CD4-positive, alpha-beta T cell treated with Interleukin-4 for 1 hour (primary cell): Measurements from ENCODE around the gene MAPKAPK5.
"Not testable (repeated sequence)": the region's sequence is repeated elsewhere in the genome, so short reads cannot be mapped to it uniquely, and the experiment has no call there.

ENCODE experiments used
- DNase-seq, 2 donors: peaks; one replicate each; pipeline ENCODE4 v3.0.0-alpha.2; 2020 to 2022

Gene MAPKAPK5, protein sequence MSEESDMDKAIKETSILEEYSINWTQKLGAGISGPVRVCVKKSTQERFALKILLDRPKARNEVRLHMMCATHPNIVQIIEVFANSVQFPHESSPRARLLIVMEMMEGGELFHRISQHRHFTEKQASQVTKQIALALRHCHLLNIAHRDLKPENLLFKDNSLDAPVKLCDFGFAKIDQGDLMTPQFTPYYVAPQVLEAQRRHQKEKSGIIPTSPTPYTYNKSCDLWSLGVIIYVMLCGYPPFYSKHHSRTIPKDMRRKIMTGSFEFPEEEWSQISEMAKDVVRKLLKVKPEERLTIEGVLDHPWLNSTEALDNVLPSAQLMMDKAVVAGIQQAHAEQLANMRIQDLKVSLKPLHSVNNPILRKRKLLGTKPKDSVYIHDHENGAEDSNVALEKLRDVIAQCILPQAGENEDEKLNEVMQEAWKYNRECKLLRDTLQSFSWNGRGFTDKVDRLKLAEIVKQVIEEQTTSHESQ

DNA sequence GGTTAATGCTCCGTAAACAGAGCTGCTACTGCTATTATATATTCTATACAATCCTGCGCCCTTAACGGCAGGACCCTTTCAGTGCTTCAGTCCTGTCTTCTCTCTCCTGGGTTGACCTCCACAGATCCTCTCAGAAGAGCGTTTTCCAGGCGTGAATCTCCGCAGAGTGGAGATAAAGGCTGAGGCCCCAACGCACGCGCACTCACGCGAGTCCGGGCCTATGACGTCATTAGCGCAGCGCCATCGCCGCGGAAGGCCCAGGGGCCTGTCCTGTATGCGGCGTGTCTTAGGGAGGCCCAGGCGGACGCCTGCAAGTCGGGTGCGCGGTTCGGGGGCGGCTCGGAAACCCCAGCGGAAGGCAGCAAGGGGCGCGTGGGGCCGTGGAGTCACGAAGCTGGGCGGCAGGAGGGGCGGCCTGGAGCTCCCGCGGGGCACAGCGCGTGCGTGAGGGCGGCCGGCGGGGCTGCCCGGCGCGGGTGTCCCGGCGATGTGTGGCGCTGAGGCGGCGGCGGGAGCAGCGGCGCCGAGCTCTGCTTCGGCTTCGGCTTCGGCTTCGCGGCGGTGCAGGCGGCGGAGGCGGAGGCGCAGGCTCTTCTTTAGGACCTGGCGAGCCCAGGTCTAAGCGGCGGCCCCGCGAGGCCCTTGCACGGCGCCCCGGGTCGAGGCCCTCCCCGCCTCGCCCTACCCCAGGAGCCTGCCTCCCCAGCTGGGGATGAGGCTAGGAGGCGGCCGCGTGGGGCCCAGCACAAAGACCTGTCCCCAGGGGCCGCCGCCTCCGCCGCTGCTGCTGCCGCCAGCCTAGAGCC, at the start of gene MAPKAPK5:
Gene MAPKAPK5, plus strand, starts transcription at position 479 of the 806 bp plus-strand sequence. CDS start 506 bp downstream, outside the sequence.
- DNase-seq, result peak; percentile 96 to 97

DNA sequence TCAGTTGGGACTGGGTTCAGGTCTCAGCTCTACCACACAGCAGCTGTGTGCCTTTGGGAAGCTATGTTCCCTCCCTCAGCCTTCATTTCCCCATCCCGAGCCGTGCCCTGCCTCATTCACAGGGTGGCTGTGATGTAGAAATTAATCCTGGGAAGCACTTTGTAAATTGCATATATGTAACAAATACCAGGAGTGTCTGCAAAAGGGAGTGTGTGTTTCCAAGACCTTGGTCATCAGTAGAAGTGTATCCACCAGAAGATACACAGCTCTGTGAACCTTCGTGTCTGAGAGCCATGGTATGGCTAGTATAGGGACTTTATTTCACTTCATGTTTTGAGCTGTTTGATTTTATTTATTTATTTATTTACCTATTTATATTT, 49.2 kb upstream of the MAPKAPK5 start:
- no peak for DNase-seq

DNA sequence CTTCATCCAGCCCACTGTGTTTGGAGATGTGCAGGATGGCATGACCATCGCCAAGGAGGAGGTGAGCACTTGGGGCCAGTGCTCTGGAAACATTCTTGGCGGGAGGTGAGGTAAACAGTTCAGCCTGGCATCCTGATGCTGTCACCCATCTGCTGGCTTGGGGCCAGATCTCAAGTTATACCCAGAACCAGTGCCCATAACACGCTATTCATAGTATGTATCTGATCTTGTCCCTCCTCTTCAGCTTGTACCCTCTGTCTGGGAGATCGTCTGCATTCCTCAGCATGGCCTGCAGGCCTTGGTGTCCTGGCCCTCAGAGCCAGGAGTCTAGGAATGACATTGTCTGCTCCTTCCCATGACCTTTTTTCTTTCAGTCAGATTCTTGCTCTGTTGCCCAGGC, 43.8 kb upstream of the MAPKAPK5 start:
- no peak for DNase-seq

DNA sequence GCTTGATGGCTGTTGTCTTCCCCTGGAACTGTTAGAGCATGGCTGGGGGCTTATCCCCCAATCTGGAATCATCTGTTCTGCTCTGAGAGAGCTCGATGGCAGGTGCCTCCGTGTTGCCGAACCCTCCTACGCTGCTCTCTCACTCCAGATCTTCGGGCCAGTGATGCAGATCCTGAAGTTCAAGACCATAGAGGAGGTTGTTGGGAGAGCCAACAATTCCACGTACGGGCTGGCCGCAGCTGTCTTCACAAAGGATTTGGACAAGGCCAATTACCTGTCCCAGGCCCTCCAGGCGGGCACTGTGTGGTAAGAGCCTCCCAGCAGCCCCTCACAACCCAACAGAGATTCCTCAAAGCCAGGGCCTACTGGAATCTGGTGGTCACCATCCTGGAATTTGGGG, 42.3 kb upstream of the MAPKAPK5 start:
- DNase-seq, result no peak

DNA sequence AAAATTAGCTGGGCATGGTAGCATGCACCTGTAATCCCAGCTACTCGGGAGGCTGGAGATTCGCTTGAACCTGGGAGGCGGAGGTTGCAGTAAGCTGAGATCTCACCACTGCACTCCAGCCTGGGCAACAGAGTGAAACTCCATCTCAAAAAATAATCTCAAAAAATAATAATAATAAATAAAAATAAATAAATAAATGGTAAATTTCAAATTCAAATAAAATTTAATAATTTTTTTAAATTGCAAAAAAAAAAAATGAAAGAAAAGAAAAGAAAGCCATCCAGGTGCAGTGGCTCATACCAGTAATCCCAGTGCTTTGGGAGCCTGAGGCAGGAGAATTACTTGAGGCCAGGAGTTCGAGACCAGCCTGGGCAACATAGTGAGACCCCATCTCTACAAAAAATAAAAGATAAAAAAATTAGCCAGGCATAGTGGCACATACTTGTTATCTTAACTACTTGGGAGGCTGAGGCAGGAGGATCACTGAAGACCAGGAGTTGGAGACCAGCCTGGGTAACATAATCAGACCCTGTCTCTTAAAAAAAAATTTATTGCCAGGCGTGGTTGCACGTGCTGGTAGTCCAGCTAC, 38.9 kb upstream of the MAPKAPK5 start:
- no peak for DNase-seq

DNA sequence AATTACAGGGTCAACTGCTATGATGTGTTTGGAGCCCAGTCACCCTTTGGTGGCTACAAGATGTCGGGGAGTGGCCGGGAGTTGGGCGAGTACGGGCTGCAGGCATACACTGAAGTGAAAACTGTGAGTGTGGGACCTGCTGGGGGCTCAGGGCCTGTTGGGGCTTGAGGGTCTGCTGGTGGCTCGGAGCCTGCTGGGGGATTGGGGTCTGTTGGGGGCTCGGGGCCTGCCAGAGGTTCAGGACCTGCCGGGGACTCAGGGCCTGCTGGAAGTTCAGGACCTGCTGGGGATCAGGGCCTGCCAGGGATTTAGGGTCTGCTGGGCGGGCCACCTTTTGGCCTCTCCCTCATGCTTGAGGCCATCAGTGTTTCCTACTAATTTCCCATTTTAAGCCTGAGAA, 38.2 kb upstream of the MAPKAPK5 start:
- no peak for DNase-seq

- no peak for DNase-seq
Measured at GRCh38 chr12:111806304-111806703, 35.7 kb upstream of the MAPKAPK5 start.

DNA sequence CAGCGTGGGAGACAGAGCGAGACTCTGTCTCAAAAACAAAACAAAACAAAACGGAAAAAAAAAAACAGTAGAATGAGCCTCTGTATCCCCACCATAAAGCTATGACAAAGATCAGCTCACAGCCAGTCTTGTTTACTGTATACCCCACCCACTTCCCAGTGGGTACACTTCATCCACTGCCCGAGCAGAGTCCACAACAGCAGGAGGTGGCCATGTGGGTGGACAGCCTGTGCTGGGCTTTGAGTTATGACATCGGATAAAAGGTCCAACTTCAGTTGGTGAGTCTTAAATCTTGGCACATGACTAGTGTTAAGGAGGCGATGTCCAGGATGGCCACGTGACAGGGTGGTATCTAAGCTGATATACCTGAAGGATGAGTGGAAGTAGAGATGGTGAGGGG, 34.8 kb upstream of the MAPKAPK5 start:
- no peak for DNase-seq

- peak; percentile 72 for DNase-seq
Measured at GRCh38 chr12:111812881-111813741, 28.9 kb upstream of the MAPKAPK5 start.

DNA sequence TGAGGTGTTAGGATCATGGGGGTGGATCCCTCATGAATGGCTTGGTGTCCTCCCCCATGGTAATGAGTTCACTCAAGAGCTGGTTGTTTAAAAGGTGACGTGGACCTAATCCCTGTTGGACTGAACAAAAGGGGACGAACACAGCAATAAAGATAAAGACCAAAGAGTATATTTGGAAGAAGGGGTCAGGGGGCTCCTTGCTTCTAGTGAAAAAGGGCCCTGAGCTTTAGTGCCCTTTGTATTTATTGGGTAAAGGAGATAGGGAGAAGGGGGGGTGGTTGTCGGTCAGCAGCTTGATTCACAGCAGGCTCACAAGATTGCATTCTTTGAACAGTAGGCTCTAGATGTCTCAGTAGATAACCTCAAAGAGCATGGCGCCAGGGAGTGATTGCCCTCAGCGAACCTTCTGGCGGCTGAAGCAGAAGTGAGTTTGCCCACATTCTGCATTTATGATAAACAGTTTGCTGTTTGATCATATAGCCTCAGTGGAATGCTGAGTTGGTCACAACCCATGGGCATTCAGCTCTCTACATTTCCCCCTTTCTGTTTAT, 25.9 kb upstream of the MAPKAPK5 start:
- no peak for DNase-seq

DNA sequence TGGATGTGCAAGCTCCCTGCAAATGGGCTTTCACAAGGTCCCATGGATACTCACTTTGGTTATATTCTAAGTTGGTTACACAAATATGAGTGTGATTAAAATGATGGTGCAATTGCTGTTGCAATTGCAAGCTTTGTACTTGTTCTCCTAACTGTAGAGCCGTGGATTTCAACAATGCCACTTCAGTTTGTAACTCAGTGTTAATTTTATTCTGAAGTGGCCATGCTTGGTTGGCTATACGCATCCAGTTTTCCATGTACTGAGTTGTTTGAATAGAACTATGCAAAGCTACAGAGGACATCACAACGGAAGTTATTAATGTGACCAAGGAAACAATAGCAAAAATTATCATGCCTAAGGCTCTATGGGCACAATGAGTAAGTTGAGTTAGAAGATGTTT, 25.1 kb upstream of the MAPKAPK5 start:
- DNase-seq, result not testable (repeated sequence)

- no peak for DNase-seq
Measured at GRCh38 chr12:111818340-111818739, 23.7 kb upstream of the MAPKAPK5 start.

- no peak for DNase-seq
Measured at GRCh38 chr12:111819191-111820158, 22.6 kb upstream of the MAPKAPK5 start.

GRCh38 chr12:111820828-111821227, 21.2 kb upstream of the MAPKAPK5 start:
- DNase-seq, result not testable (repeated sequence)

DNA sequence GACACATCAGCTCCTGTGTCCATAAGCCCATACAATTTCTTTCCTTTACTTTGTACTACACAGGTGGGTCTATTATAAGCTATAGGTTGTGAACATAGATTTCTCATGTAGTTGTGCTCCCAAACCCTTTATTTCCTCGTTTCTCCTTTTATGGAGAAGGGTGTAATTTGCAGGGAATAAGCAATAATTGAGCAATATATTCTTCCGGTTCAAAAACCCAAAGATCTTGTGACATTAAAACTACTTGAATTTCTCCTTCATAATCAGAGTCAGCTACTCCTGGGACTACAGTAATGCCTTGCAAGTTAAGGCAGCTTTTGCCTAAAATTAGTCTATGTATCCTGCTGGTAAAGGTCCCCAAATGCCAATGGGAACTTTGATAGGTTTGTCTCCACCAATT, 19.1 kb upstream of the MAPKAPK5 start:
- no peak for DNase-seq

DNA sequence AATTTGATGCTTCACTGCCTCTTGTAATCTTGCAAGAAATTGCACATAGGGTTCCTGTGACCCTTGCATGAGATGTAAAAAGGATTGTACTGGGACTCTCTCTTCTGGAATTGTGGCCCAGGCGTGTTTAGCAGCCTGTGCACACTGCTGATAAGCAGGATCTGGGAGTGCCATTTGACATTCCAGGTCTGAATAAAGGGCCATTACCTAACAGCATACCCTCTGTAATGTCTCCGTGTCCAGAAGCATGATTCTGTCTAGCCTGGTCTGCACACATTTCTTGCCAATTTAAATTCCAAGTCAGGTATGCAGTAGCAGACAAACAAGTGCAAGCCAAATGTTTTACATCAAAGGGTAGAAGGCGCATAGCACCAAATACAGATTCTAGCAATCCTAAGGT, 18.1 kb upstream of the MAPKAPK5 start:
- DNase-seq, result no peak

DNA sequence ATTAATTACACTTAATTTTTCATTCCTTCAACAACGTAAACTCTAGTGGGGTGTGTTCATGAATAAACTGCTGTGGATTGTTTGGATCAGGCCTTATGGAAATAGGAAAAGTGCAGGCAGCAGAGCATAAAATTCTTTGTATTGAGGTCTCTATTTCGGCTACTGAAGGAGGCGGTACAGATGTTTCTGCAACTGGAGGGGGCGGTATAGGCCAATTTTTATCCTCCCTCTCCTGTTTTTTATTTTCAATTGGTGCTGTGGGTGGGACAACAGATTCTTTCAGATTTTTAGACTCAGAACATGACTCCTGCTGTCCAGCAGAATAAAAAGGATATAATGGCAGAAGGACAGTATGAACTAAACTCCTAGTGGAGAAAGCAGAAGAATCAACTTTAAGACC, 17.7 kb upstream of the MAPKAPK5 start:
- DNase-seq, result peak in 1 of 2 donors; percentile 36

DNA sequence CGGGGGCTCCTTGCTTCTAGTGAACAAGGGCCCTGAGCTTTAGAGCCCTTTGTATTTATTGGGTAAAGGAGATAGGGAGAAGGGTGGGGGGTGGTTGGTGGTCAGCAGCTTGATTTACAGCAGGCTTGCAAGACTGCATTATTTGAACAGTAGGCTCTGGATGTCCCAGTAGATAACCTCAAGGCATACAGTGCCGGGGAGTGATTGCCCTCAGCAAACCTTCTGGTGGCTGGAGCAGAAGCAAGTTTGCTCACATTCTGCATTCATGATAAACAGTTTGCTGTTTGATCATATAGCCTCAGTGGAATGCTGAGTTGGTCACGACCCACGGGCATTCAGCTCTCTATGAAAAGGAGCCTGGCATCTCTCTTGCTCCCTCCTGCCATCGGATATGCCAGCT, 16.5 kb upstream of the MAPKAPK5 start:
- no peak for DNase-seq

DNA sequence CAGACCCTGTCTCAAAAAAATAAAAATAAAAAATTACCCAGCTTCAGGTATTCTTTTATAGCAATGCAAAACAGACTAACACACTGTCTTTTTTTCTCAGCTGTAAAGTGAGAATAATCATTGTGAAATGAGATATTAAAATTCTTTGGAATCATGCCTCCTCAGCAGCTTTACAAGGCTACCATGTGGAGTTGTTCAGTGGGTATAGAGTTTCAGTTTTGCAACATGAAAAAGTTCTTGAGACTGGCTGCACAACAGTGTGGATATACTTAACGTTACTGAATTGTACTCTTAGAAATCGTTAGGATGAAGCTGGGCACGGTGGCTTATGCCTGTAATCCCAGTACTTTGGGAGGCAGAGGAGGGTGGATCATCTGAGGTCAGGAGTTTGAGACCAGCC, 15.7 kb upstream of the MAPKAPK5 start:
- no peak for DNase-seq

DNA sequence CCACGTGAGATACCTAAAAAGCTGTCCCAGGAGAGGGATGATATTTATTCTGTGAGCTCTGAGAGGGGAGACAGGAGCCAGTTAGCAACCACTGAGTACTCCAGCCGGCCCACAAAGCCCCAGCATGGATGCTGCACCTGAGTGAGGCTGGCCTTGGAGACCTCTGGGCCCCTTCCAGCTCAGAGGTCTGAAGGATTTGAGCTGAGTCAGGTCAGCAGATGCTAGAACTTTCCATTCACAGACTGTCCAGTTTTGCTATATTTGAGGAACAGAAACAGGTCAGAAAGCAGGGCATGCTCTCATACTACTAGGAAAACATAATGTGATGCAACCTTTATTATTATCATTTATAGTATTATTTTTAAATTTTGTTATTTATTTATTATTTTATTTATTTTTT, 15.0 kb upstream of the MAPKAPK5 start:
- no peak for DNase-seq

DNA sequence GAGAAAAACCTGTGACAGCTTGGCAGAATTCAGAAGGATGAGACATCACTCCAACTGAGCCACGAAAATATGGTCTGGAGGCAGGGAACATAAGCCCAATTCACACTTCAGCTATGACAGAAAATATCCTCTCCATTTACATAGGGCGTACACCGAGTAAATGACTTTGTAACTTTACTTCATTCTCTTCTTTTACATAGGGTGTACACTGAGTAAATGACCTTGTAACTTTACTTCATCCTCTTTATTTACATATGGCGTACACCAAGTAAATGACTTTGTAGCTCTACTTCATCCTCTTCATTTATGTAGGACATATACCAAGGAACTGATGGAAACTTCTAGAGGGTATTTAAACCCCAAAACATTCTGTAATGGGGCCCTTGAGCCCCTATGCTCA, 14.1 kb upstream of the MAPKAPK5 start:
- no peak for DNase-seq
